Common myeloid progenitor, CD34-positive (primary cell): ENCODE data around the gene HEATR9.
A peak's percentile ranks its signal among the peaks of the same experiment; 100 is the strongest.
"Not testable (repeated sequence)": the region's sequence is repeated elsewhere in the genome, so short reads cannot be mapped to it uniquely, and the experiment has no call there.

Experiments used
- CTCF ChIA-PET: fragments of 350-600 bp; sonication (Branson Sonifier 250); formaldehyde crosslinking; loops from one replicate; lab custom pipeline; 2021; ENCODE audit warnings: antibody characterized with exemption; lab: Charles Lee
- POLR2A ChIA-PET: fragments of 350-600 bp; sonication (Branson Sonifier 250); formaldehyde crosslinking; loops from one replicate; lab custom pipeline; 2021; ENCODE audit warnings: antibody characterized with exemption; lab: Charles Lee
- DNase-seq, 3 donors: peaks; one replicate each; pipeline versions ENCODE4 v3.0.0 to v3.0.0-alpha.2; 2013
- H3K27ac ChIP-seq, 2 experiments: 1 replicate in 1 of 2; 2 replicates in 1 of 2; pipeline ENCODE4 v1.7.0; 2013; ENCODE audit warnings: inconsistent platforms in 2 of 2, low read length in 2 of 2, mild to moderate bottlenecking in 2 of 2, low read depth in 1 of 2, moderate library complexity in 1 of 2; ENCODE audit not compliant: severe bottlenecking in 2 of 2, insufficient read depth in 1 of 2, poor library complexity in 1 of 2
- H3K27me3 ChIP-seq, 5 experiments: replicated peaks in 2 of 5; 1 replicate in 3 of 5; 2 replicates in 2 of 5; pipeline versions ENCODE4 v1.6.1 to v1.7.0; 2013; ENCODE audit warnings: low read length in 4 of 5, mild to moderate bottlenecking in 2 of 5, moderate library complexity in 2 of 5, inconsistent platforms in 1 of 5; ENCODE audit not compliant: insufficient read depth in 5 of 5, control insufficient read depth in 4 of 5
- H3K36me3 ChIP-seq, 4 experiments: 1 replicate in 2 of 4; 2 replicates in 2 of 4; pipeline versions ENCODE4 v1.6.1 to v1.7.0; 2013; ENCODE audit warnings: low read length in 3 of 4, control low read depth in 1 of 4, mild to moderate bottlenecking in 1 of 4; ENCODE audit not compliant: control insufficient read depth in 4 of 4, insufficient read depth in 4 of 4
- H3K4me1 ChIP-seq, 4 experiments: 1 replicate in 3 of 4; 2 replicates in 1 of 4; pipeline versions ENCODE4 v1.6.1 to v1.7.1; 2013; ENCODE audit warnings: low read length in 3 of 4, mild to moderate bottlenecking in 3 of 4, control low read depth in 1 of 4, inconsistent platforms in 1 of 4, moderate library complexity in 1 of 4; ENCODE audit not compliant: control insufficient read depth in 4 of 4, insufficient read depth in 4 of 4; ENCODE audit errors: control extremely low read depth in 1 of 4
- H3K4me3 ChIP-seq, 7 experiments: 1 replicate in 4 of 7; 2 replicates in 3 of 7; pipeline versions ENCODE4 v1.5.1 to v1.7.0; 2013; ENCODE audit warnings: mild to moderate bottlenecking in 7 of 7, low read length in 6 of 7, moderate library complexity in 6 of 7, inconsistent platforms in 2 of 7, low read depth in 2 of 7, control low read depth in 1 of 7; ENCODE audit not compliant: insufficient read depth in 4 of 7, control insufficient read depth in 1 of 7; ENCODE audit errors: extremely low read depth in 1 of 7
- H3K9me3 ChIP-seq, 5 experiments: 1 replicate in 4 of 5; 2 replicates in 1 of 5; pipeline versions ENCODE4 v1.6.1 to v1.7.1; 2013; ENCODE audit warnings: low read length in 4 of 5, mild to moderate bottlenecking in 2 of 5, inconsistent platforms in 1 of 5, low read depth in 1 of 5, moderate library complexity in 1 of 5; ENCODE audit not compliant: control insufficient read depth in 4 of 5, insufficient read depth in 2 of 5; ENCODE audit errors: control extremely low read depth in 1 of 5
- WGBS: methylation state at CpG from one replicate; pipeline ENCODE4 v1.1.5; 2013; ENCODE audit not compliant: insufficient coverage; 5-methylcytosine and 5-hydroxymethylcytosine counted together

The HEATR9 gene

DNA sequence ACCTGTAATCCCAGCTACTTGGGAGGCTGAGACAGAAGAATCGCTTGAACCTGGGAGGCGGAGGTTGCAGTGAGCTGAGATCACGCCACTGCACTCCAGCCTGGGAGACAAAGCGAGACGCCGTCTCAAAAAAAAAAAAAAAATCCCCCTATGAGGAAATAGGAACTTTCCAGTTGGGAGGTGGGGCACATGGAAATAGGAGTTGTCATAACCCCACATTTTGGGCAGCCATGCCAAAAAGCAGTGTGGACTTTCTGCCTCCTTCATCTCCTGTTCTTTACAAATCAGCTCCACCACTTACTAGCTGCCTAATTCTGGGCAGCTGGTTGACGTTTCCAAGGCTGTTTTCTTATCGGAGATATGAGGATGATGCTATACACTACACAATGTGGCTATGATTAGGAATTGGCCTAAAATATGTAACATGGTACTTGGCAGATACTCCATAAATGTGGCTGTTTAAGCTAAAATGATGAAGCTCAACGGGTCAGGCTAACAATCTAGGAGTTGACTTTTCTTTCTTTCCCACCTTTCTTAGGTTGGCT, 33.0 kb upstream of the HEATR9 start:
- ChIA-PET POLR2A (interaction anchor here (0.6 kb wide), 1 partner anchor 1607 kb away, joined by 3 read pairs; no protein-coding TSS in a partner anchor), CTCF (interaction anchor here (0.6 to 1.4 kb wide), 4 partner anchors 9 to 37 kb away, joined by 3 to 4 read pairs (median 3); no protein-coding TSS in a partner anchor)
- H3K36me3 ChIP-seq, result no peaks in the 10 kb centered on the region
- H3K9me3 ChIP-seq, result no peaks in the 10 kb centered on the region
- 96% methylated on average over 5 of the region's 9 CpGs for WGBS
- no peak for DNase-seq
- no peak overlapping the region for H3K4me3 ChIP-seq
- peaks cover 0 to 27% (median 15%) of the 10 kb centered on the region in 4 experiments for H3K4me1 ChIP-seq
- no peak overlapping the region for H3K27ac ChIP-seq
- no peaks in the 10 kb centered on the region for H3K27me3 ChIP-seq

DNA sequence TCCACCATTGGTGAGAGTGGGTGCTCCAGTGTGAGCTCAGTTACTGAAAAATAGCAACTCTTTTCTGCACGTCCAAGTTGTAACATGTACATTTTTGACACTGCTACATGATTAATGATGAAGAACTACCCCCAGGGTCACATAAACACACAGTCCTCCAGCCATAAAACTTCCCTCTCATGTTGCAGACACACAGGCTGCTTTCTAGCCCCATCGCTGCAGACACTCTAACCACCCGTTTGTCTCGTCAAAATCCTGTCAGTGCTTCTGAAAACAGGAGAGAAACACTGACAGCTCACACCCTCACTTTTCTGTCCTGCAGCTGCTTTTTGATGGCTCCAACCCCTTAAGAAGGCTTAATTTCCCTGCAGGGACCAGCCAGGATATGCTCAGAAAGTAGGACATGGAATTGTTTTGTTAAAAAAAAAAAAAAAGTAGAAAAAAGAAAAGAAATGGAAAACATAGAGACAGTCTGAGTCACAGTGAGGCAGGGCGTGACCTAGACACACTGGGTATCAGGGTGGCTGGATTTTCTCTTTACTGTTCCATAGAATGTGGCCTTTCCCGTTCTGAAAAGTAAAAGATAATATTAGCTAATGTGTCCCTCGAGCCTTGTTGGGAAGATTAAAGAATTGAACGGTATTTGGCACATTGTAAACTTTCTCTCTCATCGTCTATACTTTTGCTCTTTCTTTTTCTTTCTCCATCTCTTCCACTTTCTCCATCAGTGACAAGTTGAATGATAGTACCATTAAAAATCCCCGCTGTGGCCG, 32.2 kb upstream of the HEATR9 start:
- H3K36me3 ChIP-seq, result no peaks in the 10 kb centered on the region
- H3K27me3 ChIP-seq, result no peaks in the 10 kb centered on the region
- H3K9me3 ChIP-seq, result no peaks in the 10 kb centered on the region
- H3K4me1 ChIP-seq, result peaks cover 0 to 35% (median 23%) of the 10 kb centered on the region in 4 experiments
- ChIA-PET CTCF (interaction anchor here (0.6 to 1.4 kb wide), 4 partner anchors 10 to 36 kb away, joined by 3 read pairs; no protein-coding TSS in a partner anchor), POLR2A (no interaction called here)
- H3K4me3 ChIP-seq, result no peak overlapping the region
- 57% methylated on average over 4 of the region's 11 CpGs for WGBS
- no peak overlapping the region for H3K27ac ChIP-seq
- peak in 1 of 3 donors; percentile 6 for DNase-seq

DNA sequence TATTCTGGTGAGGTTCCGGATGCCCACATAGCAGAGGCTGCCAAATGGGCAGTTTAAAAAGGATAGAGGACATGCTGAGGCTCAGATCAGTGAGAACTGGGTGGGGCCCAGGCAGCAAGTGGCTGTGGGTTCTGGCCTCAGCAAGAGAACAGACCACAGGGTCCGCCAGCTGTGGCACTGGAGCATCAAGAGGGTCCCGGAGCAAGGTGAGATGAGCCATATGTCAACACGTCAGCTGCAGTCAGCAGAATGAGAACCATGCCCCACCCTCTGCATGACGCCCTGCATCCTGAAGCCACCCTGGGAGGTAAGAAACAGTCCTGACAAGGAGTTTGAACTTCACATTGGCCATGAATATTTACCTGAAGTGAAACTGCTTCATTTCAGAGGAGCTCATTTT, 31.6 kb upstream of the HEATR9 start:
- ChIA-PET CTCF (interaction anchor here (1.0 to 1.4 kb wide), 2 partner anchors 14 to 18 kb away, joined by 3 read pairs; no protein-coding TSS in a partner anchor), POLR2A (no interaction called here)
- H3K9me3 ChIP-seq, result no peaks in the 10 kb centered on the region
- H3K4me1 ChIP-seq, result peaks cover 3 to 41% (median 29%) of the 10 kb centered on the region in 4 experiments
- H3K27ac ChIP-seq, result no peak overlapping the region
- H3K27me3 ChIP-seq, result no peaks in the 10 kb centered on the region
- no peaks in the 10 kb centered on the region for H3K36me3 ChIP-seq
- H3K4me3 ChIP-seq, result no peak overlapping the region
- WGBS, result 82% methylated on average over 5 of the region's 5 CpGs
- DNase-seq, result no peak

DNA sequence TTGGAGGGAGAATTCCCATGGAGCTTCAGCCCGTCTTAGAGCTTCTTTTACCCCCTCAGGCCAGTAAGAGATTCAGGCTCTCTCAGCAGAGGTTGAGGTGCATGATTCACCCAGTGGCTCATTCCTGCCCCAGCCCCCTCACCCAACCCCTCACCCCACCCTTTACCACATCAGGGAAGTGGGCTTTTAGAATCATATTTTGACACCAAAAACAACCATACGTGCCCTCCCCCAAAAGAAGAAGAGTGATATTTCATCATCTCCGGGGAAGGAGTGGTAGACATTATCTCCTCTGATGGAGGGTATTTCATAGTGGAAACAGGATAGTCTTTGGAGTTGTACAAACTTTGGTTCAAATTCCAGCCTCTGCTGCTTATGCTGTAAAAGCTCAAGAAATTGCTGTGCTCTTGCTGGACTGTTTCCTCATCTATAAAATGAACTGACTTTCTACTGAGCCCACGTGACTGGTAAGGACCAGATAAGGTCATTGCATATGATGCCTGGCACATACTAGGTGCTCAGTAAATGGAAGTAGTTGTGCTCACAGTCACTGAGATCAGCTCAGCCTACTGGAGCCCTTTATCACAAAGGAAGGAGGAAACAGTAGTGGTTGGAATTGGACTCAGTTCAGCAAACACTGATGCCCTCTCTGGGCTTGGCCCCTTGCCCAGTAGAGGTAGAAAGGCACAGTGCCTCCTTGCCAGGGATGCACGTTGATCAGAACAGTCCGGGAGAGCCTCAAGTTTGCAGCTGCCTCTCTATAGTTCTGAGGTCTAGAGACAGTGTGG, 29.8 kb upstream of the HEATR9 start:
- peak; percentile 25 to 56 (median 54) for DNase-seq
- Histone ChIP-seq H3K27ac (no peak overlapping the region), H3K4me3 (no peak overlapping the region), H3K36me3 (no peaks in the 10 kb centered on the region), H3K27me3 (no peaks in the 10 kb centered on the region), H3K4me1 (peaks cover 4 to 44% (median 32%) of the 10 kb centered on the region in 4 experiments), H3K9me3 (no peaks in the 10 kb centered on the region)
- WGBS, result 31% methylated on average over 3 of the region's 6 CpGs
- ChIA-PET POLR2A (no interaction called here), CTCF (interaction anchor here (1.2 to 1.5 kb wide), 2 partner anchors 18 to 32 kb away, joined by 3 to 6 read pairs; partner anchors contain the start of gene RDM1)

DNA sequence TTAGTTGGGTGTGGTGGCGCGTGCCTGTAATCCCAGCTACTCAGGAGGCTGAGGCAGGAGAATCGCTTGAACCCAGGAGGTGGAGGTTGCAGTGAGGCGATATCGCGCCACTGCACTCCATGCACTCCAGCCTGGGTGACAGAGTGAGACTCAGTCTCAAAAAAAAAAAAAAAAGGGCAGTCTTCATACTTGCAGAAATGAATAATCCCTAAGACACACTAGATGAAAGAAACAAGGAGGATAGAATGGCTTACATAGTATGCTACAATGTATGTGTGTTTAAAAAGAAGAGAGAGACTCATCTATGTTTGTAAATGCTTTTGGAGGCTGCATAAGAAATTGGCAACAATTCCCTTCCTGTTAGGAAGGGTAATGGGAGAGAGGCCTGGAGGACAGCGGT, 29.1 kb upstream of the HEATR9 start:
- H3K27me3 ChIP-seq, POLR2A ChIA-PET, CTCF ChIA-PET, H3K9me3 ChIP-seq, H3K36me3 ChIP-seq, H3K4me3 ChIP-seq, DNase-seq, H3K27ac ChIP-seq: not testable (repeated sequence)
- 100% methylated on average over 6 of the region's 7 CpGs for WGBS
- H3K4me1 ChIP-seq, result peaks cover 4 to 44% (median 32%) of the 10 kb centered on the region in 4 experiments

DNA sequence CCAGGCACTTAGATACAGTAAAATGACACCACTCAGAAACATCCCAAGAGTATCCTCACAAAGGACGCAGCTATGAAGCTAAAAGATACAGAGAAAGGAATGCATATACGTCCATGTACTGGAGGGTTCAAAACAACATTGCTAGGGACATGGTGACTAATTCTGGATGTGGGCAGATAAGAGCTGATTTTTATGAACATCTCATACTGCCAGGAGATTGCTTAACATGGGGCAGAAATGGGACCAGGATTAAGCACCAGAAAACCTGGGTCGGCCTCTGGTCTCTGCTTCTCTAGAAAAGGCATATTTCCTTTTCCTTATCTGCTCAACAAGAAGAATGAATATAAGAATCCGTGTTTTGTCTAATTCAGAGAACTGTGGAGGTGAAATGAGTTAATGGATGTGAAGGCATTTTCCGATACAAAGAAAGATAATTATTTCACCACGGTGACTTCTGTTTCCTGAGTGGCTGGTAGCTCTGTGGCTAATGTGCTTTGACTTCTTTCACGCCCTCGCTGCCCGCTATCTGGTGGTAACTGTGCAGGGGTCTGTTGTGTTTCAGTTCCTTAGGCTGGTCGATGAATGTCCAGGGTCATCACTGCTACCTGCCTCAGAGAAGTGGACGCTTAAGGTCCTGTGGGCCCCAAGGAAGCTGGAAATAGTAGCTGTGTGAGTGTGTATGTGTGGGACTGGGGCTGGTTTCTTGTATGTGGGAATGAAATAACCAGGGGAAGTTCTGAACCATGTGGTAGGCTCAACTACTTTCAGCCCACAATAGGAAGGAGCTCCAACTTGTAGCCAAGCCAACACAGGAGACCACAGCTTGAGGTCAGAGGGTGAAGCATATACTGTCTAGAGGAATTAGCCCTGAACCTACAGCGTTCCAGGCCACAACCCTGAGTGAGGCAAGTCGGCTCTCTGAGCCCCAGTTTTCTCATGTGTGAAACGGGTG, 27.2 kb upstream of the HEATR9 start:
- no peaks in the 10 kb centered on the region for H3K36me3 ChIP-seq
- H3K27ac ChIP-seq, result peak overlapping the region in 1 of 2 experiments; percentile 52
- ChIA-PET POLR2A (interaction anchor here (0.6 kb wide), 1 partner anchor 30 kb away, joined by 3 read pairs; no protein-coding TSS in a partner anchor), CTCF (interaction anchor here (0.9 to 1.7 kb wide), 7 partner anchors 16 to 252 kb away, joined by 3 to 5 read pairs (median 3); no protein-coding TSS in a partner anchor)
- H3K4me1 ChIP-seq, result peaks cover 4 to 48% (median 35%) of the 10 kb centered on the region in 4 experiments
- H3K4me3 ChIP-seq, result peak overlapping the region in 5 of 7 experiments; percentile 15 to 65 (median 41)
- H3K9me3 ChIP-seq, result no peaks in the 10 kb centered on the region
- H3K27me3 ChIP-seq, result no peaks in the 10 kb centered on the region
- 4% methylated on average over 12 of the region's 14 CpGs for WGBS
- DNase-seq, result peak; percentile 53 to 93 (median 93)
